HG02970 (cell line): ENCODE data around the gene BCL2L2.

Source experiments
- ATAC-seq: cut with Tn5 transposase; IDR thresholded peaks from one replicate; pipeline ENCODE4 v1.9.1; 2021; ENCODE audit warnings: mild to moderate bottlenecking, moderate library complexity, moderate number of reproducible peaks; ENCODE audit not compliant: unreplicated experiment, low FRiP score

Gene BCL2L2

GRCh38 chr14:23299211-23299957 lies 7.2 kb upstream of the BCL2L2 start:
- ATAC-seq: no peak

GRCh38 chr14:23299986-23300686 lies 6.5 kb upstream of the BCL2L2 start:
- no peak for ATAC-seq

DNA sequence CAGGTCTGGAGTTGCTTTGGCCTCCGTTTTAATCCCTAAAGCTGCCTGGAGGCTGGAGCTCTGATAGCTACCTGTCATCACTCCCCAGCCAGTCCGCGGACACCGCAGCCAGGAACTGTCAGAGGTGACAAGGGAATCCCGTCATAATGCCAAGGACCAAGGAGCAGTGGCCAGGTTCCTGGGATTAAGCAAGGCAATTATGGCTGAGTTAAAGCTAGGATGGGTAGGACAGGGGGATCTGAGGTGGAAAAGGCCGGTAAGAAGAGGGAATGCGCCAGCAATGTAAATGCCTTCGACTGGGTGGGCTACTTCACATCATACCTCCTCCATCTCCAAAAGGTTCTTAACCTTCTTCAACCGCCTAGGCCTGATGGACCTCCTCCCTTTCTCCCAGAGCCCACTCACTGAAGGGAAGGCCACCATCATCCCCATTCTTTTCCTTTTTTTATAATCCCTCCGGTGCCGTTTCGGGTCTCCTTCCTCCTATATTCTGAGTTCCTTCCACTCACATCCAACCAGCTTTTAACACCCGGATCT lies 5.9 kb upstream of the BCL2L2 start:
- ATAC-seq: no peak

- ATAC-seq: peak; percentile 78
Measured at GRCh38 chr14:23301288-23301968, 5.2 kb upstream of the BCL2L2 start.

DNA sequence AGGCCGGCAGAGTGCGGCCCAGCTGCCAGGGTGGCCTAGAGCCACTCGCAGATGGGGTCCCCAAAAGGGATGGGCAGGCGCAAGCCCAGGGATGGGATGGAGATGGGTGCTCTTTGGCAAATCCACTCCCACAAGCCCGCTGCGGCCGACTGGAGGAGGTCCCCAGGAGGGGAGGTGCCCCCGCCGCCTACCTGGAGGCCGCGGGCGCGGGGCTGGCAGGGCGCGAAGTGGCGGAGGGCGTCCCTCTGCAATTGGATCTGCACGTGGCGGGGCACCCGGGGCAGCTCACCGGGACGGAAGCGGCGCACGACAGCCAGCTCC lies 4.7 kb upstream of the BCL2L2 start:
- no peak for ATAC-seq

- ATAC-seq: peak; percentile 24
Measured at GRCh38 chr14:23302290-23303225, 4.1 kb upstream of the BCL2L2 start, which contains the start of gene PPP1R3E. TSS of gene PPP1R3E (minus strand) at chr14:23302859. CDS start at chr14:23302576, 283 bp downstream.

- ATAC-seq: no peak
Measured at GRCh38 chr14:23307146-23307530, 505 bp downstream of the BCL2L2 start.

- no peak for ATAC-seq
Measured at GRCh38 chr14:23307687-23308644, 1.3 kb downstream of the BCL2L2 start.

DNA sequence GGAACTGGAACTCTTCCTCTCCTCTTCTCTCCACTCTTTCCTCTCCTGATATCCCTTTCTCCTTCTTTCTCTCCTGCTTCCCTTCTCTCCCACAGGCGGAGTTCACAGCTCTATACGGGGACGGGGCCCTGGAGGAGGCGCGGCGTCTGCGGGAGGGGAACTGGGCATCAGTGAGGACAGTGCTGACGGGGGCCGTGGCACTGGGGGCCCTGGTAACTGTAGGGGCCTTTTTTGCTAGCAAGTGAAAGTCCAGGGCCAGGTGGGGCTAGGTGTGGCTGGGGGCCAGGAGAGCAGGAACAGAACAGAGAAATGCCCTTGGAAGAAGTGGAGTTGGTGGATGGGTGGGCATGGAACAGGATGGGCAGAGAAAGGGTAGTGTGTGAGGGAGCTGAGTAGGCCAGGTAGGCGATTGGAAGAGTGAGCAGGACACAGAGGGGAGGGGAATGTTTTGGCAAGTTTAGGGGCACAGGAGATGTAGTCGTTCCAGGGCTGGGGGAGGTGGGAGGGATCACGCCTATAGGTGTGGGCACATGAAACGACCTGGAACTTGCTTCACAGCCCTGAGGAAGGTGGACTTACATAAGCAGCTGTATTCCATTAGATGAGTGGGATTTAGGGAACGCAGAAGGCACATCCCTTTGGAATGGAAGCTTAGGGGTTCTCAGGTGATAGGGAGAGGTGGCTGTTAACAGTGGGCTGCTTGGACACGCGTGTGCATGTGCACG lies 2.2 kb downstream of the BCL2L2 start:
- ATAC-seq: no peak

- no peak for ATAC-seq
Measured at GRCh38 chr14:23310546-23310945, 3.9 kb downstream of the BCL2L2 start.

DNA sequence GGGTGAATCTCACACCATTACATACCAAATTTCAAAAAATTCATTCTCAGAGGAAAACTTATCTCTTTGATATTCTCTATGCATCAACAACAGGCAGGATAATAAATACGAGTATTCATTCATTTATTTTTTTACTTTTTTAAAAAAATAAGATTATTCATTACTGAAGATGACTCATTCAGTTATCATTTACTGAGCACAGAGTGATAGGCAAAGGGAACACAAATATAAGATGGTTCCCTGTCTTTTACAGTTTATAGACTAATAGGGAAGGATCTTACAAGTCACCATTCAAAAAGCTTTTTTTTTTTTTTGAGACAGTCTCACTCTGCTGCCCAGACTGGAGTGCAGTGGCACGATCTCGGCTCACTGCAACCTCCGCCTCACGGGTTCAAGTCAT lies 9.7 kb downstream of the BCL2L2 start:
- no peak for ATAC-seq

GRCh38 chr14:23319746-23320583 lies 13.3 kb downstream of the BCL2L2 start:
- ATAC-seq: no peak

GRCh38 chr14:23320584-23321571 lies 14.2 kb downstream of the BCL2L2 start, which contains the start of gene PABPN1:
TSS of gene PABPN1 (plus strand) at chr14:23321457. CDS start at chr14:23321470, 13 bp downstream.
- ATAC-seq: peak; percentile 93

DNA sequence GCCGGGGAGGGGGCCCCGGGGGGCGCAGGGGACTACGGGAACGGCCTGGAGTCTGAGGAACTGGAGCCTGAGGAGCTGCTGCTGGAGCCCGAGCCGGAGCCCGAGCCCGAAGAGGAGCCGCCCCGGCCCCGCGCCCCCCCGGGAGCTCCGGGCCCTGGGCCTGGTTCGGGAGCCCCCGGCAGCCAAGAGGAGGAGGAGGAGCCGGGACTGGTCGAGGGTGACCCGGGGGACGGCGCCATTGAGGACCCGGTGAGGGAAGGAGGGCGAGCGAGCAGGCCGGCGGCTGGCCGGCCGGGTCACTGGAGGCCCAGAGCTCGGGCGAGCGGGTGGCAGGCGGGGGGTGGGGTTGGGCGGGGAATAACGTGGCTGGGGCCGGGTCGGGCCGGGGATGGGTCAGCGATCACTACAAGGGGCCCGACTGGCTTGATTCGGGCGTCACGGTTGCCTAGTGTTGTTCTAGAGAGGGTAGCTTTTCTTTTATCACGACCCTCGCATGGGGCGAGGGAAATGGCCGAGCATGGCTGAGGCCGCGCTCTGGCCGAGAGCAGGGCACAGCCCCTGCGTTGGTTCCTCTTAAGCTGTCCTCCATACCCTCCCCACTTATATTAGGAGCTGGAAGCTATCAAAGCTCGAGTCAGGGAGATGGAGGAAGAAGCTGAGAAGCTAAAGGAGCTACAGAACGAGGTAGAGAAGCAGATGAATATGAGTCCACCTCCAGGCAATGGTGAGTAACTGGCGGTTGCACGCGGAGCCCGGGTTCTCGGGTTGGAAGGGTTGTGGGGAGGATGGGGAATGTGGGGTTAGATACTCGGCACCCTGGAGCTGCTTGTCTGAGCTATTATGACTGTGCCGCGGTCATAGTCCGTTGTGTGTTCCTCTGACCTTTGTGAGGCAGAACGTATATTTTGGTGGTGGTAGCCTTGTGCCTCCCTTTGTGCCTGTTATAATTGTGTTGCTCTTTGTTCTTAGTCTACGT lies 15.2 kb downstream of the BCL2L2 start:
- ATAC-seq: peak; percentile 12
